ENCODE data around the gene INF2.

INF2 gene

GRCh38 chr14:104676694-104677511, 12.5 kb upstream of the INF2 start:
- no peak for DNase-seq (ENCODE audit: low spot score)

DNA sequence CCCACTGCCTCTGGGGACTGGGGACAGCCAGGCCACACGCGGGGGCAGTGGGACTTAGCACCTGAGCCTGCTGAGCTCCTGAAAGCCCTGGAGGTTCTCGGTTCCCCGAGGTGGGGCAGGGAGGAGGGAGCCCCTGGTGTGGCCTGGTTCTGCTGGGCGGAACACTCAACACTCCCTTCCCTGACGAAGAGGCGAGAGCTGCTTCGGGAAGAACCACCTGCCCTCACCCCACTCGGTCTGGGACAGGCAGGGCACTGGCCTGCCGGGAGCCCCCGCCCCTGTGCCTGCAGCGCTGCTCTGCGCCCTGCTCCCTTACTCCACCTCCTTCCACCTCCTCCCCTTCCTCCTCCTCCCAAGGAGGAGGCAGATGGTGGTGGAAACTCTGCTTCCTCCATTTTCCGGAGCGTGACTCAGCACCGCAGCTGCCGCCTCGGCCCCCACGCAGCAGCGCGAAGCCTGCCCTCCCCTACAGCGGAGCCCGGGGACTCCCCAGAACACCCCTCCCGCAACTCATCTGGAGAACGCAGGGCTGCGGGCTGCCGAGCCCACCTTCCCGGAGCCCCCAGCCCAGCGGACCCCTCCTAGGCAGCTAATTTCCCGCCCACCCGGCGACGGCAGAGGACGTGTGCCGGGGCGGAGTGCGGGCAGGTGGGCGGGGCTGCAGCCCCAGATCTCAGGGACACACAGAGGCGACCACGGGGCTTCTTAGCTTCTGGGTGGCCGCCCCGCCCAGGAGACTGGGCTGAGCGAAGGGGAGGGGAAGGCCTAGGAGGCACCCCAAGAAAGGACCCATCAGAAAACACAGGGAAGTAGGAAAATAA, 11.7 kb upstream of the INF2 start:
- DNase-seq (ENCODE audit: low spot score), result peak; percentile 83

- DNase-seq (ENCODE audit: low spot score), result peak; percentile 67
Measured at GRCh38 chr14:104678346-104678745, 11.1 kb upstream of the INF2 start.

DNA sequence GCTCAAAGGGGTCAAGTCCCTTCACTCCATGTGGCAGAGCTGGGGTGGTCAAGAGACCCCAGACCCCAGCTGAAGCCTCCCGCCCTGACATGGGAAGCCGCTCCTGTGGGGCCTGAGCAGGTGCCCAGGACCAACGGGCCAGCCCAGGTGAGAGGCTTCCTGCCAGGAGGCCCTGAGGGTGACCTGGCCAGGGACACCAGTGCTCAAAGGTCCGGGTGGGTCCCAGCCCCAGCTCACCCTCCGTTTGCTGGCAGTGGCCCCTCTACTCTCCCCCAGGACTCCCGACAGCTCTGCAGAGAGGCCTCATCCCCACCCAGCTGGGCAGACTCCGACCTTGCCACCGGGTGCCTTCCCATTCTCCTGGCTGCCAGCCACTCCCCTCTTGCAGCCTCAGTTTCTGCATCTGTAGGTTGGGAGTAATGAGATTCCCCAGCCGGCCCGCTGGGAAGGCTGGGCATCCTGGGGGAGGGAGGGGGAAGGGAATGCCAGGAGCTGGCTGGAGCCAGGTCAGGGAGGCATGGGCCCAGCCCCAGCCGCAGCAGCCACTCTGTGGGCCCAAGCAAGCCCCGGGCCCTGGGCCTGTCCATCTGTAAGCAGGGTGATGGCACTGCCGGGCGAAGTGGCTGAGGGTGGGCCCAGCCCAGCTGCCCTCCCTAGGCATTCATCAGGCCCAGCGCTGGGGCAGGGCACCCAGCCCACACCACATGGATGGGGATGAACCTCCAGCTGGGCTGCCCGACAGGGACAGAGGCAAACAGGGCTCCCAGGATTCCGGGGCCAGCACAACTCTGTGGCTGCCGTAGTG, 10.3 kb upstream of the INF2 start:
- no peak for DNase-seq (ENCODE audit: low spot score)

- DNase-seq (ENCODE audit: low spot score), result peak; percentile 90
Measured at GRCh38 chr14:104680056-104680805, 9.2 kb upstream of the INF2 start.

GRCh38 chr14:104680806-104681688, 8.4 kb upstream of the INF2 start:
- peak; percentile 90 for DNase-seq (ENCODE audit: low spot score)

DNA sequence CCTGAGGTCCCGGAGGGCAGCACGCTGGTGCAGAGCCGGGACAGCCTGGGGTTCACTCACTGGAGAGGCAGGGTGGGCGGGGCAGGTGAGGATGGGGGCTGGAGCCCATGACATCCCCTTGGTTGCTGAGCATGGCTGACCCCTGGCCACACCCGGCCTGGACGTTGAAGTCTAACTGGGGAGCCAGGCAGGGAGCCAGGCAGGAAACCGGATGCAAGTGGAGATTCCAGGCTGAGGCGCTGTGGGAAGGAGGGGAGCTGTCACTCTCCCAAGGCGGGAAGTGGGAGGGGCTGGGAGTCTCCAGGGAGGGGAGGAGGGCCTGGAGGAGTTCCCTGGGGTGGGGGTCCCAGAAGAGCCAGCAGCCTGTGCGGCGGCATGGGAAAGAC, 7.7 kb upstream of the INF2 start:
- peak; percentile 89 for DNase-seq (ENCODE audit: low spot score)

DNA sequence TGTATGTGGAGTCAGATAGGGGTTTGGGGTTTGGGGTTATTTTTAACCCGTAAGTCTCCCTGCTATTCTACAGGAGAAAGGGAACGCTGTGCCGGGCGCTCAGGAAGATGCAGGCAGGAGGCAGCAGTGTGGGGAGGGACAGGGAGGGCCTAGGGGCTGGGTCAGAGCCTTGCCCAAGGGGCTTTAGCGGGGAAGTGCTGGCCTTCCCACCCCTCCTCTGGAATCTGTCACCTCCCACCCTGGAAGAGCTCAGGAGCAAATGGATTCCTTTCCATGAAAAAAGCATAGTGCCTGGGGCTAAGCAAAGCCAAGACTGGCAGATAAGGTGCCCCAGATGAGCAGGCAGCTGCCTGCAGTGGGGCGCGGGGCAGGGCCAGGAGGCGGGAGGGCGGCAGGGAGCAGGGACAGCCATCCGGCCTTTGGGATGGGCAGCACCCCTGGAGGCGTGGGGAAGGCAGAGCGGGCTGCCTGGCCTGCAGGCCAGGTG, 7.3 kb upstream of the INF2 start:
- no peak for DNase-seq (ENCODE audit: low spot score)

DNA sequence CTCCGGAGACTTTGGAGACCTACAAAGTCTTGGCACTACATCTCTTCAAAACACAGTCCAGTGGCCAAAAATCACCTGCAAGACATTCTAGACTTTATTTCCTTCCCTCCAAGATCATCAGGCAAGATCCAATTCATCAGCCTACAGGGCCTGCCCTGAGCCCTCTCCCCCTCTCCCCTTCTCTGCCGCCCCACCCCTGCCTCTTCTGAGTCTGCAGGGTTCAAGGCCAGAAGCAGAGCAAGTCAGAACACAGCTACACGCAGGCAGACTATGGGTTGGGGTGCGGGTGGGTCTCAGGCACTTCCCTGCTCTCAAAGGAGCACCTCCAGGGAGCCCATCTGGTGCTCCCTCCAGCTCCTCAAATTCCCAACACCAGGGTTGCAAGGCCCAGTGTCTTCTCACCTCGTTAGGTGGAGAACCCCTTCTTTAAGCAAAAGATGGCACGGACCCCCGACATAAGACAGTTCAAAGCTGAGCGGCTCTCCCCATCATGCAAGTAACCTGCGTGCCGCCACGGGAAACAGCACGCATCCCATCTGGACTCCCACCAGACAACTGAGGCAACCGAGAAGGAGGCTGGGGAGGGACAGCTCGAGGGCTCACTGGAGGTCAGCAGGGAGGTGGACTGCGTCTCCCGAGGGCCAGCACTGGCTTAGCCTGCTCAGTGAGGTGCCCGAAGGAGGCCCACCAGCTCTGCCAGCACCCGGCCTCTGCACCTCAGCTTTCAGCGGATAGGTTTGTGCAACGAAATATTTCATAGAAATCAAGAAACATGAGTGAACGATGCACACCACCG, 5.6 kb upstream of the INF2 start:
- DNase-seq (ENCODE audit: low spot score), result no peak

- no peak for DNase-seq (ENCODE audit: low spot score)
Measured at GRCh38 chr14:104684449-104684821, 5.0 kb upstream of the INF2 start.

DNA sequence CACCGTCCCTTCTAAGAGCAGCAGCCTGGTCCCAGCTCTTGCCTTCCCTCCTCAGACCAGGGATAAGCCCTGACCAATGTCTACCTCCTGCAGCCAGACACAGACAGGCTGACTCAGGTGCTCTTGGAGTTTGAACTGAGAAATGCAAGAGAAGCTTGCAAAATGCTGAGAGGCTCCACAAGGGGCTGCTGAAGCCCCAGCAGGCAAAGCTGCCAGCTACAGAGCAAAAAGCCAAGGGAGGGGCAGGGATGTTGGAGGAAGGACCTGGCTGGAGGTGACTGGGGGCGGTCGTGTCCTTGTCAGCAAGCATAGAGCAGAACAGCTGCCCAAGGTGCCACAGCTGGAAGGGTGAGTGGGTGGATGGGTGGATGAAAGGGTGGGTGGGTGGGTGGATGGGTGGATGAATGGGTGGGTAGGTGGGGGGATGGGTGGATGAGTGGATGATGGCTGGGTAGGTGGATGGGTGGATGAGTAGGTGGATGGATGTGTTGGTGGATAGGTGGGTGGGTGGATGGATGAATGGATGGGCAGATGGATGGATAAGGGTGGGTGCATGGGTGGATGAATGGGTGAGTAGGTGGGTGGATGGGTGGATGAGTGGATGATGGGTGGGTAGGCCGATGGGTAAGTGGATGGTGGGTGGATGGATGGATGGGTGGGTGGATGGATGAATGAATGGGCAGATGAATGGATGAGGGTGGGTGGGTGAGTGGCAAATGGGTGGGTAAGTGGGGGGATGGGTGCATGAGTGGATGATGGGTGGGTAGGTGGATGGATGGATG, 4.0 kb upstream of the INF2 start:
- DNase-seq (ENCODE audit: low spot score), result no peak

GRCh38 chr14:104685998-104686610, 3.3 kb upstream of the INF2 start:
- no peak for DNase-seq (ENCODE audit: low spot score)

GRCh38 chr14:104686624-104687517, 2.5 kb upstream of the INF2 start:
- DNase-seq (ENCODE audit: low spot score), result no peak

DNA sequence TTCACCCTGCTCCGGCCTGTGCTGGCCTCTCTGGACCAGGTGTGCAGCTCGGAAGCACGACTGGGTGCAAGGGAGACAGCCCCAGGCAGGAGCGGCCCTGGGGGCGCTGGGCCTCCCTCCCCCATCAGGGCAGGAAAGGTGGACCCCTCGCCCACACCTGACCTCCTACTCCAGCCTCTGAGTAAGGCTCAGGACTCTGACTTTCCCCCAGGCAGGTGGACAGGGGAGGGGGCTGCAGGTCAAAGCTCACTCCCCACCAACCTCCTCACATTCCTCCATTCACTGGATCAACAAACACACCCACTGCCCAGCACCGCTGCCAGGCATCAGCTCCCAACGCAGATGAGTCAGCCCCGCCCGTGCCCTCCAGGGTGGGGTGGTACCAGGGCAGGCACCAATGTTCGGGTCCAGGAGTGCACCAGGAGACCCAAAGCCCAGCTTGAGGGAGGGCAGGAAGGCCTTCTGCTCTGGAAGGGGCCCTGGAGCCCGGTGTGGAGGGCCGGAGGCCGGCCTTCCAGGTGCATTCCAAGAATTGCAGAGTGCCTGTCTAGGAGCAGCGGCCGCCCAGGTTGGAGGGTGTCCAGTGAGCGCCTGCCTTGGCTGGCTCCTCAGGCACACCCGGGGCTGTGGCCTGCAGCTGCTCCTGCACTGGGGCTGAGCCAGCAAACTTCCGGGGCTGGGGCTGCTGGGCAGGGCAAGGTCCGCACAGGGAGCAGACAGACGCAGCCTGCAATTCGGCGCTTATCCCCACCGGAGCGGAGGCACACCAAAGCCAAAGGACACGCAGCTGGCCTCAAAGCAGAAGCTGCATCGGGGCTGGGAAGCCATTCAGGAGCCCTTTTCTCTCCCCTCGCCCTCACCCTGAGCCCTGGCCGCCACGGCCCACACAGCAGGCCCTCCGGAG, 1.6 kb upstream of the INF2 start:
- peak; percentile 77 for DNase-seq (ENCODE audit: low spot score)

DNA sequence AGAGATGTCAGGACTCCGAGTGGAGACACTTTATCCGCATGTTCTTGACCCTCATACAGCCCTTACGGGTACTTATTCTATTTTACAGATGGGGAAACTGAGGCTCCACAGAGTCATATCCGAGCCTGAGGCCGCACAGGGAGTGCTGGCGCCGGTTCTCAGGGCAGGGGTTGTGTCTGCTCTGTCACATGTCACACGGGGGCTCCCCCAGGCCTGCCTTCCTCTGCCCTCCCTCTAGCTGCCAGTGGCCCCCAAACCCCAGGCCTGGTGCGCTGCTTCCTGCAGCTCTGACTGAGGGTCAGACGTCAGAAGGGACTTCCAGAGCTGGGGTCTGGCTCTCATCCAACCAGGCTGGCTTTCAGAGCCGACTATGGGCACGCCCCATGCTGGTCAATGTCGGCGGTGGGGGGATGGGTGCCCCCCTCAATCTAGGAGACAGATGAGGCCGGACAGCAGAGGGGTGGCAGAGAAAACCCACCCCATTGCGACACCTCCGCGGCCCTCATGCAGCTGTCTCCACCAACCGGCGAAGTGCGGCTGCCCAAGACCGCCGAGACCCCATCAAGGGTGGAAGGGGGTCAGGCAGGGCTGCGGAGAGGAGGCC, 811 bp upstream of the INF2 start:
- DNase-seq (ENCODE audit: low spot score), result no peak
